Subcutaneous preadipocyte (primary cell): Measurements from ENCODE around the gene UTF1. TPM values are rescaled to one million over a fixed set of nuclear protein-coding genes. Genes with fewer than 3 reads are reported as not detected.

ENCODE experiments used
- total RNA-seq: library from RNA; depleted of rRNA; stranded (reverse); fragments of >200 nt; gene quantifications from 2 replicates; pipeline ENCODE4 v1.2.3, GENCODE V29; 2012

Gene UTF1
- not detected in 2 replicates for total RNA-seq

GRCh38 chr10:133230044-133230361 lies at the start of gene UTF1:
Gene UTF1 (plus strand): TSS chr10:133230217. CDS start chr10:133230289, 72 bp downstream.

GRCh38 chr10:133237588-133238465 lies 7.8 kb downstream of the UTF1 start, which contains the start of gene VENTX:
Gene VENTX (plus strand): TSS chr10:133237855. CDS start chr10:133237915, 60 bp downstream.

GRCh38 chr10:133276435-133277201 lies 46.6 kb downstream of the UTF1 start, which contains the start of gene ADAM8:
Gene ADAM8 (minus strand): TSS chr10:133276868. CDS start chr10:133276817, 51 bp downstream.

Other genes starting within 250 kb of the UTF1 start
- gene ADGRA1, start 142.3 kb upstream of the UTF1 start, total RNA-seq: not detected in 2 replicates
- gene KNDC1, start 70.0 kb upstream of the UTF1 start, total RNA-seq: under 0.01 and 0.20 TPM in 2 replicates
- not detected in 2 replicates for gene VENTX, start 7.6 kb downstream of the UTF1 start, total RNA-seq
- gene ADAM8, start 46.7 kb downstream of the UTF1 start, total RNA-seq: 0.73 and 1.4 TPM in 2 replicates
- 63.2 and 82.1 TPM in 2 replicates for gene TUBGCP2, start 78.7 kb downstream of the UTF1 start, total RNA-seq
- 31.2 and 33.4 TPM in 2 replicates for gene ZNF511, start 78.7 kb downstream of the UTF1 start, total RNA-seq
- gene CALY, start 106.7 kb downstream of the UTF1 start, total RNA-seq: not detected in 2 replicates
- not detected in 2 replicates for gene PRAP1, start 117.2 kb downstream of the UTF1 start, total RNA-seq
- gene FUOM, start 127.8 kb downstream of the UTF1 start, total RNA-seq: 13.6 and 16.6 TPM in 2 replicates
- gene ECHS1, start 143.1 kb downstream of the UTF1 start, total RNA-seq: 58.5 and 61.7 TPM in 2 replicates
- 4.1 and 4.8 TPM in 2 replicates for gene PAOX, start 149.0 kb downstream of the UTF1 start, total RNA-seq
- 26.8 and 30.9 TPM in 2 replicates for gene MTG1, start 163.9 kb downstream of the UTF1 start, total RNA-seq
- 0.37 and 0.39 TPM in 2 replicates for gene SPRN, start 194.4 kb downstream of the UTF1 start, total RNA-seq
- gene SCART1, start 223.7 kb downstream of the UTF1 start, total RNA-seq: 1.1 and 1.6 TPM in 2 replicates